ENCODE measurements around the gene PKP1.

The PKP1 gene

DNA sequence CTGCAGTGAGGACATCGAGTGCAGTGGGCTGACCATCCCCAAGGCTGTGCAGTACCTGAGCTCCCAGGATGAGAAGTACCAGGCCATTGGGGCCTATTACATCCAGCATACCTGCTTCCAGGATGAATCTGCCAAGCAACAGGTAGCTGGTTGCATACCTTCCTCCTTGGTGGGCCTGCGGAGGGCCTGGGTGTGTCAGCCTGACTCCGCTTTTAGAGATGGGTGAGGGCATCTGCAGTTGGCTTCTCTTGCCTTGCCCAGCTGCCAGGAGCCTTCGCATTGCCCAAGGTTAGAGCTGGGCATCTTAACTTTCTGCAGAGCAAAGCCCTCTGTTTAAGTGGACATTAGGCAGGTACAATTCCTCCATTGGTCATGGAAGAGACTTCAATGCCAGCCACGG, 33.2 kb downstream of the PKP1 start:
- Histone ChIP-seq H3K9me3 (no peaks in the 10 kb centered on the region), H3K4me2 (no peak overlapping the region), H4K20me1 (no peaks in the 10 kb centered on the region), H3K27ac (no peak overlapping the region), H3K27me3 (no peaks in the 10 kb centered on the region), H3K36me3 (no peaks in the 10 kb centered on the region), H3K9ac (no peak overlapping the region), H3K4me3 (no peak overlapping the region), H3K4me1 (peaks cover 20% of the 10 kb centered on the region)
- TF ChIP-seq Cebpa-rat (IDR thresholded peaks at IDR 0.05), result no peak

DNA sequence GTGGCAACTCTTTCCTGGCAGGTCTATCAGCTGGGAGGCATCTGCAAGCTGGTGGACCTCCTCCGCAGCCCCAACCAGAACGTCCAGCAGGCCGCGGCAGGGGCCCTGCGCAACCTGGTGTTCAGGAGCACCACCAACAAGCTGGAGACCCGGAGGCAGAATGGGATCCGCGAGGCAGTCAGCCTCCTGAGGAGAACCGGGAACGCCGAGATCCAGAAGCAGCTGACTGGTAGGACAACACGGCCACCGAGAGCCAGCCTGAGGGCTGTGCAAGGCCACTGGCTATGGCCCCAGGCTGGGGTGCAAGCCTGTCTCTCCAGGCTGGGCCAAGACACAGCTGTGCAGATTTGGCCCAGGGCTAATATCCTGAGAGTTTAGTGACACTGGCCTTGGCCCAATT, 34.2 kb downstream of the PKP1 start:
- Histone ChIP-seq H3K27ac (no peak overlapping the region), H3K4me3 (no peak overlapping the region), H3K4me2 (no peak overlapping the region), H3K9ac (no peak overlapping the region), H3K36me3 (no peaks in the 10 kb centered on the region), H3K9me3 (no peaks in the 10 kb centered on the region), H4K20me1 (no peaks in the 10 kb centered on the region), H3K27me3 (no peaks in the 10 kb centered on the region), H3K4me1 (peaks cover 10% of the 10 kb centered on the region)
- no peak for TF ChIP-seq Cebpa-rat (IDR thresholded peaks at IDR 0.05)

DNA sequence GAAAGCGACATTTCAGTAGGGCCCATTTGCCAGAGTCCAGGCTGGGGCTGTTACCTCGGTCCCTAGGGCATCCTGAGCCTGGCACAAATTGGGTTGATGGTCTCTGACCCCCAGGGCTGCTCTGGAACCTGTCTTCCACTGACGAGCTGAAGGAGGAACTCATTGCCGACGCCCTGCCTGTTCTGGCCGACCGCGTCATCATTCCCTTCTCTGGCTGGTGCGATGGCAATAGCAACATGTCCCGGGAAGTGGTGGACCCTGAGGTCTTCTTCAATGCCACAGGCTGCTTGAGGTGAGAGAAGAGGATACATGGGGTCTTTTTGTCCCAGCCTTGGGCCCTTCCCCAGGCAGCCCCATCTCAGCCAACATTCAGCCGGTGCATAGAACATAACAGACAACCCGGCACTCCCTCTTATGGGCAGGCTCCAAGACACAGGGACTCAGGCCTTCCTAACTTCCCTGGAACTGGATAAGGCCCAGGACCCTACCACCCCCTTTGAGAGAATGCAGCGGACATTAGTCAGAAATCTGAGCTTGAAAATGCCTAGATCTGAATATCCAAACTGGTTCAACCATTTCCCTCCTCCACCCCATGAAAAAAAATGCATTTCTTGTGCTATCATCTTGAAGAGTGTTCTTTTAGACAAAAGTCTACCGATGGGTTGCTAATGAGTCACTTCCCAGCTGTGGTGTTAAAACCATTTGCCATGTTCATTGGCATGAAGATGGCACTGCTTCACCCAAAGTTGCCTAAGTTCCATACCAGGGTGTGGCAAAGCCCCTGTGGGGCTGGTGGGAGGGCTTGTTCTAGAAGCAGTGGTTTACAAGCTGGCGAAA, 35.4 kb downstream of the PKP1 start:
- Histone ChIP-seq H3K4me1 (no peaks in the 10 kb centered on the region), H3K9me3 (no peaks in the 10 kb centered on the region), H3K27ac (no peak overlapping the region), H3K36me3 (no peaks in the 10 kb centered on the region), H3K4me3 (no peak overlapping the region), H3K9ac (no peak overlapping the region), H3K4me2 (no peak overlapping the region), H3K27me3 (no peaks in the 10 kb centered on the region), H4K20me1 (no peaks in the 10 kb centered on the region)
- TF ChIP-seq Cebpa-rat (IDR thresholded peaks at IDR 0.05), result no peak

DNA sequence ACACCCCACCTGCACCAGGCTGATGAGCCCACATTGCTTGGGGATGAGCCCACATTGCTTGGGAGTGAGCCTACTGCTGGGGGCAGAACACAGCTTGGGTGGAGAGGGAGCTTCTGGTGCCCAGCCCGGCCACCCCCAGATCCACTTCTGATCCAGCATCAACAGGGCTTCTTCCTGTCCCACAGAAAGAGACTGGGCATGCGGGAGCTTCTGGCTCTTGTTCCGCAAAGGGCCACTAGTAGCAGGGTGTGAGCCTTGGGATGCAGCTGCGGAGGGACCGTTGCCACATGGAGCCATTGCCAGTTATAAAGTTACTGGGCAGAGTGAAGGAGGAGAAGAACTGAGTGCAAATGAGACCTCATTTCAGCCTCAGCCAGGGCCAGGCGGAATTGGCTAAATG, 36.3 kb downstream of the PKP1 start:
- Histone ChIP-seq H3K27me3 (no peaks in the 10 kb centered on the region), H4K20me1 (no peaks in the 10 kb centered on the region), H3K4me1 (no peaks in the 10 kb centered on the region), H3K27ac (no peak overlapping the region), H3K9ac (no peak overlapping the region), H3K4me3 (no peak overlapping the region), H3K9me3 (no peaks in the 10 kb centered on the region), H3K36me3 (no peaks in the 10 kb centered on the region), H3K4me2 (no peak overlapping the region)
- no peak for TF ChIP-seq Cebpa-rat (IDR thresholded peaks at IDR 0.05)

DNA sequence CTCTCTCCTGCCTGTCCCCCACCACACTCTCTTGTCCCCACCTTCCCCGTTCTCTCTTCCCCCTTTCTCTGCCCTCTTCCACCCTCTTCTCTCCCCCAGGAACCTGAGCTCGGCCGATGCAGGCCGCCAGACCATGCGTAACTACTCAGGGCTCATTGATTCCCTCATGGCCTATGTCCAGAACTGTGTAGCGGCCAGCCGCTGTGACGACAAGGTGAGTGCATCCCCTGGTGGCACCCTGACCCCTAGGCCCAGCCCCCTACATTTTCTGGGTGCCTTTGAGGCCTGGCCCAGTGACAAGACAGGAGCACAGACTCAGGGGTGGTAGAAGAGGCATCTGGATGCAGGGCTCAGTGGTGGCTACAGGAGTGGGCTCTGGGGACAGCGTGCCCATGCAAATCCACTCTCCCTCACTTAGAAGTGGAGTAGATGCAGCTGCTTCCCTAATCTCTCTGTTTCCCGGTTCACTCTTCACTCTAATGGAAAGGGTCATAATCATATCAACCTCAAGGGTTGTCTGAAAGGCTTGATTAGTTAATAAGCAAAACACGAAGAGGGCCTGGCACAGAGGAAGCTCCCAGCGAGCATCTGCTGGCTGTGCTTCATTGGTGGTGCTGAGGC, 37.0 kb downstream of the PKP1 start:
- no peaks in the 10 kb centered on the region for H3K27me3 ChIP-seq
- H3K4me1 ChIP-seq, result no peaks in the 10 kb centered on the region
- no peaks in the 10 kb centered on the region for H4K20me1 ChIP-seq
- no peak overlapping the region for H3K9ac ChIP-seq
- H3K9me3 ChIP-seq, result no peaks in the 10 kb centered on the region
- no peak overlapping the region for H3K27ac ChIP-seq
- H3K36me3 ChIP-seq, result no peaks in the 10 kb centered on the region
- H3K4me2 ChIP-seq, result no peak overlapping the region
- H3K4me3 ChIP-seq, result no peak overlapping the region
- no peak for TF ChIP-seq Cebpa-rat (IDR thresholded peaks at IDR 0.05)

DNA sequence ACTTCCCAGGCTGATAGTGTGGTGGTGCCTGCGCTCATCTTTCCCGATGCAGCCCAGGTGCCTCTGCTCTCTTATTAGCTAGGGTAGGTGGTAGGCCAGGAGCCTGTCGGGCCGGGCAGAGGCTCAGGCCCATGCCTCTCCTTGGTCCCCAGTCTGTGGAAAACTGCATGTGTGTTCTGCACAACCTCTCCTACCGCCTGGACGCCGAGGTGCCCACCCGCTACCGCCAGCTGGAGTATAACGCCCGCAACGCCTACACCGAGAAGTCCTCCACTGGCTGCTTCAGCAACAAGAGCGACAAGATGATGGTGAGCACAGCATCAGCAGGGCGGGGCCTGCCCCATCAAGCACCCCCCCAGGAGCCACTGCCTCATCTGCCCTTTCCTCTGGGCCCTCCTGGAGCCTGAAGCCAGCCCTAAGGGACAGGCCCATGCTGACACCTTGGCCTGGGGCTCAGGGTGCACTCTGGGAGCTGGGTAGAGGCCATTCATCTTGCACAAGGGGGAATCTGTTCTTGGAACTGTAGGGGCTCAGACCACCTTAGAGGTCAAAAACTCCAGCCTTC, 38.6 kb downstream of the PKP1 start:
- H3K36me3 ChIP-seq, result no peaks in the 10 kb centered on the region
- no peak for TF ChIP-seq Cebpa-rat (IDR thresholded peaks at IDR 0.05)

DNA sequence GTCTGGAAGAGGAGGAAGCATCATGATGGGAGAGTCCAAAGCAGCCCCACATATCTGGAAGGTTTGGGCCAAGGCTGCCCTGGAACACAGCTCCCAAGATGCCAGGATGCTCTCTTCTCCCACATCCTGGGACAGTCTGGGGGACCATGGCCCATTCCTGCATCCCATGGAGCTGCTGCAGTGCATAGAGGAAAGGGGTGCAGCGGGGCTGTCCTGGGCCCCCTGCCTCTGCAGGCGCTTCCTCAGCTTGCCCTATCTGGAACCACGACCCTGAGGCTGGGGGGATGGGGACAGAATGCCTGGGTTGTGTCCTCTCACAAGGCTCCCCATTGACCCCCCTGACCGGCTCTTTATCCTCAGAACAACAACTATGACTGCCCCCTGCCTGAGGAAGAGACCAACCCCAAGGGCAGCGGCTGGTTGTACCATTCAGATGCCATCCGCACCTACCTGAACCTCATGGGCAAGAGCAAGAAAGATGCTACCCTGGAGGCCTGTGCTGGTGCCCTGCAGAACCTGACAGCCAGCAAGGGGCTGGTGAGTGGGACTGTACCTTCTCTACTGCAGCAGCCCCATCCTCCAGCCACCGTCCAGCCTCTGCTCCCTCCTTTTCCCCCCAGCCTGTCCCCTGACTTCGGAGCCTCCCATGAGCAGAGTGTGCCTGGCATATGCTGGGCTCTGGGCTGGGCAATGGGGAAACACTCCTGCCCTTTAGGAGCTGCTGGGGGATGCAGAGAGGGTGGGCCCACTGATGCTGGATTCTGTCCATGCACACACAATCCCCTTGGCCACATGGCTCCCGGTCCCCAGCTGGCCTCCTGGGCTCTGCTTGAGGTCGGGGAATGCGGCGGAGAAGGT, 39.6 kb downstream of the PKP1 start:
- Histone ChIP-seq H3K9ac (no peak overlapping the region), H3K4me1 (no peaks in the 10 kb centered on the region), H3K4me3 (no peak overlapping the region), H4K20me1 (no peaks in the 10 kb centered on the region), H3K27me3 (no peaks in the 10 kb centered on the region), H3K4me2 (no peak overlapping the region), H3K27ac (no peak overlapping the region), H3K9me3 (no peaks in the 10 kb centered on the region), H3K36me3 (no peaks in the 10 kb centered on the region)
- TF ChIP-seq Cebpa-rat (IDR thresholded peaks at IDR 0.05), result no peak

More for the DNA sequence above, 38.6 kb downstream of the PKP1 start:
- Histone ChIP-seq H3K27me3 (no peaks in the 10 kb centered on the region), H3K9me3 (no peaks in the 10 kb centered on the region), H3K4me2 (no peak overlapping the region), H3K4me1 (no peaks in the 10 kb centered on the region), H3K27ac (no peak overlapping the region), H3K4me3 (no peak overlapping the region), H4K20me1 (no peaks in the 10 kb centered on the region), H3K9ac (no peak overlapping the region)

DNA sequence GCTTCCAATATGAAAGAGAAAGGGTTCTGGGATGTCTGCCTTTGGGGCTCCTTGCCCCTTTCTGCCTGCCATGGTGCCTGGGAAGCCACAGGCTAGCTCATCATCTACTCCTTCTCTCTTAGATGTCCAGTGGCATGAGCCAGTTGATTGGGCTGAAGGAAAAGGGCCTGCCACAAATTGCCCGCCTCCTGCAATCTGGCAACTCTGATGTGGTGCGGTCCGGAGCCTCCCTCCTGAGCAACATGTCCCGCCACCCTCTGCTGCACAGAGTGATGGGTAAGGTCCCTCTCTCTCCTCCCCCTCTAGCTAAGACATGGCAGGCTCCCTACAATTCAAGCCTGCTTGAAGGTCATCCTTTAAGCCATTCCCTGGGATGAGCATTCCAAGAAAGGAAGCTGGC, 41.0 kb downstream of the PKP1 start:
- H4K20me1 ChIP-seq, result no peaks in the 10 kb centered on the region
- no peak overlapping the region for H3K27ac ChIP-seq
- H3K9ac ChIP-seq, result no peak overlapping the region
- 0 out of 2 replicates have a peak, but pooled peaks cover 2% of the 10 kb centered on the region for H3K4me1 ChIP-seq
- no peaks in the 10 kb centered on the region for H3K36me3 ChIP-seq
- no peak overlapping the region for H3K4me3 ChIP-seq
- H3K9me3 ChIP-seq, result no peaks in the 10 kb centered on the region
- TF ChIP-seq Cebpa-rat (IDR thresholded peaks at IDR 0.05), result no peak
- no peak overlapping the region for H3K4me2 ChIP-seq
- H3K27me3 ChIP-seq, result no peaks in the 10 kb centered on the region

DNA sequence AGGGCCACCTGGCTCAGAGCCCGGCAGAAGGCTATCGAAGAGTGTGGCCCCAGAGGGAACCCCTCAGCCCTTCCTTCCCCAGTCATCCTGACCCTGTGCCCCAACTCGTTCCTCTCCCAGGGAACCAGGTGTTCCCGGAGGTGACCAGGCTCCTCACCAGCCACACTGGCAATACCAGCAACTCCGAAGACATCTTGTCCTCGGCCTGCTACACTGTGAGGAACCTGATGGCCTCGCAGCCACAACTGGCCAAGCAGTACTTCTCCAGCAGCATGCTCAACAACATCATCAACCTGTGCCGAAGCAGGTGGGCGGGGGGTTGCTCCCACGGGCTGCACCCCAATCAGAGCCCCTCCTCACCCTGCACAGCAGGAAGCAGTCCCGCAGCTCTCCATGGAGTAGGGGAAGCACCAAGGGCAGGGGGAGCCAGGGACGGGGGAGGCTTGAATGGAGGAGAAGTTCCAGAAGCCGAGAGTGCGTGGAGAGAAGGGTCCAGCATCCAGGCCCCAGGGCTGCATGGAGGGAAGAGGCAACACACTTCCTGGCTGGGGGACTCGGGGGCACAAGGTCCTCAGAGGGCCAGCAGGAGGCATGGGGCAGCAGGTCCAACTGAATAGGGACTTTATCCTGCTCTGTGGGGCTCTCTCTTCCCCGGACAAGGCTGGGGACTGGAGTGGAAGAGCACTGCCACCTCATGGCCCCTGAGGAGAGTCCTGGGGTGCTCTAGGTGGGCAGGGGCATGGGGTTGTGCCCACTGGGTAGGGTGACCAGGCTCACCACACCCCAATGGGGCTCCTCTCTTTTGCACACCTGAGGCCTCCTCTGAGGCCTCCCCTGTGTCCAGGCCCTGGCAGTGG, 41.7 kb downstream of the PKP1 start:
- no peak overlapping the region for H3K9ac ChIP-seq
- no peaks in the 10 kb centered on the region for H3K36me3 ChIP-seq
- no peaks in the 10 kb centered on the region for H3K9me3 ChIP-seq
- no peak for TF ChIP-seq Cebpa-rat (IDR thresholded peaks at IDR 0.05)
- H3K4me1 ChIP-seq, result 0 out of 2 replicates have a peak, but pooled peaks cover 5% of the 10 kb centered on the region
- no peaks in the 10 kb centered on the region for H4K20me1 ChIP-seq
- H3K4me2 ChIP-seq, result no peak overlapping the region
- no peaks in the 10 kb centered on the region for H3K27me3 ChIP-seq
- H3K27ac ChIP-seq, result no peak overlapping the region
- no peak overlapping the region for H3K4me3 ChIP-seq

Data from BLaER1 (cell line).